ENCODE data around the gene UBASH3B.
A peak's percentile ranks its signal among the peaks of the same experiment; 100 is the strongest.

The UBASH3B gene

GRCh38 chr11:122656073-122656630 is 630 bp downstream of the UBASH3B start:
- no peaks in the 10 kb centered on the region for H3K36me3 ChIP-seq (replicated peaks; ENCODE audit: low read depth, low read length)
- H3K9ac ChIP-seq (ENCODE audit: low read length), result peak overlapping the region; percentile 73
- H3K79me2 ChIP-seq (ENCODE audit: low read length), result no peaks in the 10 kb centered on the region
- H3K4me2 ChIP-seq (ENCODE audit: low read length), result peak overlapping the region; percentile 95
- peaks cover 13% of the 10 kb centered on the region for H3K4me1 ChIP-seq (ENCODE audit: low read length)
- no peak for TF ChIP-seq EZH2phosphoT487 (IDR thresholded peaks at IDR 0.05; ENCODE audit: low read depth)
- peak overlapping the region; percentile 90 for H2AFZ ChIP-seq (ENCODE audit: low read depth, low read length)
- H3K4me3 ChIP-seq (ENCODE audit: low read length), result peak overlapping the region; percentile 85
- peaks cover 37% of the 10 kb centered on the region for H3K27me3 ChIP-seq (ENCODE audit: low read depth, low read length)
- H4K20me1 ChIP-seq (ENCODE audit: insufficient read depth, low read length), result 0 out of 2 replicates have a peak, but pooled peaks cover 2% of the 10 kb centered on the region
- peak overlapping the region; percentile 1; the same call in 1 of the 2 replicates for H3K27ac ChIP-seq (ENCODE audit: low read length)
- no peaks in the 10 kb centered on the region for H3K9me3 ChIP-seq (ENCODE audit: insufficient read depth, low read length)

GRCh38 chr11:122656631-122657101 is 1.1 kb downstream of the UBASH3B start:
- no peaks in the 10 kb centered on the region for H3K36me3 ChIP-seq (replicated peaks; ENCODE audit: low read depth, low read length)
- peaks cover 13% of the 10 kb centered on the region for H3K4me1 ChIP-seq (ENCODE audit: low read length)
- no peak for TF ChIP-seq CTCF (IDR thresholded peaks at IDR 0.05; ENCODE audit: low read depth, low read length)
- no peak for TF ChIP-seq EZH2phosphoT487 (IDR thresholded peaks at IDR 0.05; ENCODE audit: low read depth)
- H3K4me3 ChIP-seq (ENCODE audit: low read length), result peak overlapping the region; percentile 85
- H2AFZ ChIP-seq (ENCODE audit: low read depth, low read length), result peak overlapping the region; percentile 90
- H3K27ac ChIP-seq (ENCODE audit: low read length), result no peak overlapping the region
- 0 out of 2 replicates have a peak, but pooled peaks cover 2% of the 10 kb centered on the region for H4K20me1 ChIP-seq (ENCODE audit: insufficient read depth, low read length)
- H3K4me2 ChIP-seq (ENCODE audit: low read length), result peak overlapping the region; percentile 95
- H3K79me2 ChIP-seq (ENCODE audit: low read length), result no peaks in the 10 kb centered on the region
- H3K27me3 ChIP-seq (ENCODE audit: low read depth, low read length), result peaks cover 37% of the 10 kb centered on the region
- no peaks in the 10 kb centered on the region for H3K9me3 ChIP-seq (ENCODE audit: insufficient read depth, low read length)
- H3K9ac ChIP-seq (ENCODE audit: low read length), result peak overlapping the region; percentile 73

- Histone ChIP-seq H3K27me3 (ENCODE audit: low read depth, low read length) (peaks cover 17% of the 10 kb centered on the region), H3K27ac (ENCODE audit: low read length) (no peak overlapping the region), H3K4me1 (ENCODE audit: low read length) (peaks cover 9% of the 10 kb centered on the region), H3K79me2 (ENCODE audit: low read length) (no peaks in the 10 kb centered on the region), H3K9ac (ENCODE audit: low read length) (no peak overlapping the region), H2AFZ (ENCODE audit: low read depth, low read length) (no peak overlapping the region), H3K4me3 (ENCODE audit: low read length) (no peak overlapping the region), H3K36me3 (replicated peaks; ENCODE audit: low read depth, low read length) (no peaks in the 10 kb centered on the region), H4K20me1 (ENCODE audit: insufficient read depth, low read length) (0 out of 2 replicates have a peak, but pooled peaks cover 2% of the 10 kb centered on the region), H3K9me3 (ENCODE audit: insufficient read depth, low read length) (no peaks in the 10 kb centered on the region), H3K4me2 (ENCODE audit: low read length) (no peak overlapping the region)
- TF ChIP-seq CTCF (IDR thresholded peaks at IDR 0.05; ENCODE audit: low read depth, low read length), result no peak
- no peak for TF ChIP-seq EZH2phosphoT487 (IDR thresholded peaks at IDR 0.05; ENCODE audit: low read depth)
Observed at GRCh38 chr11:122659676-122660554, 4.4 kb downstream of the UBASH3B start.

GRCh38 chr11:122661182-122661945 is 5.8 kb downstream of the UBASH3B start:
- Histone ChIP-seq H3K79me2 (ENCODE audit: low read length) (no peaks in the 10 kb centered on the region), H3K9ac (ENCODE audit: low read length) (no peak overlapping the region), H3K9me3 (ENCODE audit: insufficient read depth, low read length) (no peaks in the 10 kb centered on the region), H4K20me1 (ENCODE audit: insufficient read depth, low read length) (0 out of 2 replicates have a peak, but pooled peaks cover 2% of the 10 kb centered on the region), H3K27me3 (ENCODE audit: low read depth, low read length) (peaks cover 14% of the 10 kb centered on the region), H2AFZ (ENCODE audit: low read depth, low read length) (no peak overlapping the region), H3K4me1 (ENCODE audit: low read length) (0 out of 2 replicates have a peak, but pooled peaks cover 5% of the 10 kb centered on the region), H3K27ac (ENCODE audit: low read length) (no peak overlapping the region), H3K4me3 (ENCODE audit: low read length) (no peak overlapping the region), H3K36me3 (replicated peaks; ENCODE audit: low read depth, low read length) (no peaks in the 10 kb centered on the region), H3K4me2 (ENCODE audit: low read length) (no peak overlapping the region)
- TF ChIP-seq EZH2phosphoT487 (IDR thresholded peaks at IDR 0.05; ENCODE audit: low read depth), result no peak
- TF ChIP-seq CTCF (IDR thresholded peaks at IDR 0.05; ENCODE audit: low read depth, low read length), result no peak
